ENCODE measurements around the gene MAN2A1. TPM values are rescaled to one million over a fixed set of nuclear protein-coding genes. Genes with fewer than 3 reads are reported as not detected.

MAN2A1 gene
- total RNA-seq, 1 experiment from 2014 or later = 78.0 TPM

DNA sequence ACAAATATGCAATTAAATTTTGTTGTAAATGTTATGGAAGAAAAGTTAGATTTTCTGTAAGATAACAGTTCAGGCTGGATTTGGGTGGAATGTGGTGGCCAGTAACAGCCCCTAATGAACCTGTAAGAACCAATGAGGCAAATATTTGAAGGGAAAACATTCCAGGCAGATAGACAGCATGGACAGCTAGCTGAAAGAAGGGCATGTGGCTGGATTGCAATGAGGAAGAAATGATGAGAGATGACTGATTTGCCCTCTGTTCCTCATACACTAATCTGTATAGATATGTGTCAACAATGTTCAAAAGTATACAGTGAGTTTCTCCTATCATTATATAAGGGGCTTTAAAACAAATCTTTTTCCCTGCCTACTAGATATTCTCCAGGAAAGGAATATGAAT lies 58.8 kb downstream of the MAN2A1 start:
- Histone ChIP-seq H3K14ac (ENCODE audit: insufficient read depth, low read length) (no peak overlapping the region), H3K56ac (ENCODE audit: insufficient read length, low read depth, low read length) (no peak overlapping the region), H4K91ac (ENCODE audit: insufficient read length, low read depth, low read length) (no peak overlapping the region), H2BK20ac (ENCODE audit: low read depth, low read length, poor library complexity, severe bottlenecking) (no peak overlapping the region), H3K4me2 (ENCODE audit: insufficient read depth, insufficient read length, low read length) (no peak overlapping the region), H3K18ac (ENCODE audit: insufficient read length, low read depth, low read length) (no peak overlapping the region), H2BK5ac (ENCODE audit: insufficient read length, low read length) (no peak overlapping the region), H3K9me3 (ENCODE audit: control insufficient read depth, low read depth, low read length) (no peaks in the 10 kb centered on the region), H3K23ac (ENCODE audit: insufficient read length, low read depth, low read length) (no peak overlapping the region), H3K4me1 (ENCODE audit: insufficient read depth, low read length) (peaks cover 3% of the 10 kb centered on the region; the same call in 1 of the 2 replicates), H3K9ac (ENCODE audit: extremely low read depth, insufficient read length, low read length) (no peak overlapping the region), H2BK15ac (ENCODE audit: low read depth, low read length) (no peak overlapping the region), H3K79me1 (ENCODE audit: insufficient read depth, low read depth, low read length, poor library complexity, severe bottlenecking) (no peaks in the 10 kb centered on the region), H2AK5ac (ENCODE audit: insufficient read length, low read length) (no peak overlapping the region), H3K27ac (ENCODE audit: insufficient read length, low read depth, low read length) (no peak overlapping the region), H4K5ac (ENCODE audit: insufficient read length, low read depth, low read length) (no peak overlapping the region), H4K8ac (replicated peaks; ENCODE audit: insufficient read length, low read depth, low read length) (no peak overlapping the region), H2AFZ (ENCODE audit: low read length) (no peak overlapping the region), H3K27me3 (ENCODE audit: insufficient read depth, low read length) (no peaks in the 10 kb centered on the region), H3K4ac (ENCODE audit: low read depth, low read length) (no peak overlapping the region), H2BK120ac (ENCODE audit: low read depth, low read length, poor library complexity, severe bottlenecking) (no peak overlapping the region), H3K23me2 (ENCODE audit: insufficient read length, low read depth, low read length, poor library complexity, severe bottlenecking) (no peaks in the 10 kb centered on the region), H4K20me1 (ENCODE audit: control insufficient read depth, insufficient read depth, insufficient read length) (no peaks in the 10 kb centered on the region), H2BK12ac (ENCODE audit: insufficient read length, low read depth, low read length) (no peak overlapping the region), H3K79me2 (ENCODE audit: insufficient read depth, low read length) (peaks cover 5% of the 10 kb centered on the region; the same call in 1 of the 2 replicates), H3T11ph (ENCODE audit: low read length) (no peak overlapping the region)
- TF ChIP-seq CTCF (conservative IDR thresholded peaks at IDR 0.05) = no peak
- Mint-ChIP-seq H3K4me1 (peaks cover 24 to 30% of the 10 kb centered on the region in 2 experiments), H3K4me3 (no peak overlapping the region), H3K36me3 (ENCODE audit: insufficient read depth in 1 of 3, low read depth in 3 of 3) (peaks cover 8 to 20% (median 12%) of the 10 kb centered on the region in 3 experiments), H3K27me3 (ENCODE audit: low read depth) (no peaks in the 10 kb centered on the region), H3K27ac (peak overlapping the region in 1 of 3 experiments; percentile 57; a peak in 1 of 7 replicates), H3K9me3 (no peaks in the 10 kb centered on the region; a peak in 1 of 5 replicates)
- DNase-seq = no peak

Measured in H9 (cell line).